ENCODE results near the gene COMMD1.
"Not testable (repeated sequence)": the region's sequence is repeated elsewhere in the genome, so short reads cannot be mapped to it uniquely, and the experiment has no call there.

The COMMD1 gene

GRCh38 chr2:61995515-61995914 lies 90.0 kb downstream of the COMMD1 start:
- no peak overlapping the region for H3K4me3 ChIP-seq (ENCODE audit: low read depth, low read length)
- no peaks in the 10 kb centered on the region for H3K36me3 ChIP-seq (ENCODE audit: insufficient read depth, low read length)
- no peak overlapping the region for H2AFZ ChIP-seq (ENCODE audit: low read length, unreplicated experiment)
- H3K27ac ChIP-seq (ENCODE audit: low read depth, low read length): no peak overlapping the region
- no peaks in the 10 kb centered on the region for H3K27me3 ChIP-seq (ENCODE audit: insufficient read depth, low read length)
- no peaks in the 10 kb centered on the region for H3K79me2 ChIP-seq (ENCODE audit: control insufficient read depth, insufficient read depth, low read length, unreplicated experiment)
- H3K4me1 ChIP-seq (ENCODE audit: control insufficient read depth, insufficient read depth, low read length, unreplicated experiment): no peaks in the 10 kb centered on the region

DNA sequence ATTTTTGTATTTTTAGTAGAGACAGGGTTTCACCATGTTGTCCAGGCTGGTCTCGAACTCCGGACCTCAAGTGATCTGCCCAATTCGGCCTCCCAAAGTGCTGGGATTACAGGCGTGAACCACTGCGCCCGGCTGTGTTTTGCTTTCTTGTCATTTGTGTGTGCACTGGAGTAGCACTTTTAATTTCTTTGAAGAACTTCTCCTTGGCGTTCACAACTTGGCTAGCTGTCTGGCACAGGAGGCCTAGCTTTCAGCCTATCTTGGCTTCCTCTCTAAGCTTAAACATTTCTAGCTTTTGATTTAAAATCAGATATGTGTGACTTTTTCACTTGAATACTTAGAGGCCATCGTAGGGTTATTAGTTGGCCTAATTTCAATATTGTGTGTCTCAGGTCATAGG lies 93.0 kb downstream of the COMMD1 start:
- no peak overlapping the region for H2AFZ ChIP-seq (ENCODE audit: low read length, unreplicated experiment)
- no peaks in the 10 kb centered on the region for H3K27me3 ChIP-seq (ENCODE audit: insufficient read depth, low read length)
- no peak overlapping the region for H3K27ac ChIP-seq (ENCODE audit: low read depth, low read length)
- no peak overlapping the region for H3K4me3 ChIP-seq (ENCODE audit: low read depth, low read length)
- 0 out of 2 replicates have a peak, but pooled peaks cover 2% of the 10 kb centered on the region for H3K36me3 ChIP-seq (ENCODE audit: insufficient read depth, low read length)
- no peaks in the 10 kb centered on the region for H3K79me2 ChIP-seq (ENCODE audit: control insufficient read depth, insufficient read depth, low read length, unreplicated experiment)
- H3K4me1 ChIP-seq (ENCODE audit: control insufficient read depth, insufficient read depth, low read length, unreplicated experiment): no peaks in the 10 kb centered on the region

GRCh38 chr2:62000538-62000937 lies 95.1 kb downstream of the COMMD1 start:
- no peaks in the 10 kb centered on the region for H3K4me1 ChIP-seq (ENCODE audit: control insufficient read depth, insufficient read depth, low read length, unreplicated experiment)
- no peak overlapping the region for H2AFZ ChIP-seq (ENCODE audit: low read length, unreplicated experiment)
- H3K36me3 ChIP-seq (ENCODE audit: insufficient read depth, low read length): peaks cover 10% of the 10 kb centered on the region; the same call in 1 of the 2 replicates
- H3K27me3 ChIP-seq (ENCODE audit: insufficient read depth, low read length): no peaks in the 10 kb centered on the region
- no peak overlapping the region for H3K4me3 ChIP-seq (ENCODE audit: low read depth, low read length)
- no peaks in the 10 kb centered on the region for H3K79me2 ChIP-seq (ENCODE audit: control insufficient read depth, insufficient read depth, low read length, unreplicated experiment)
- no peak overlapping the region for H3K27ac ChIP-seq (ENCODE audit: low read depth, low read length)

DNA sequence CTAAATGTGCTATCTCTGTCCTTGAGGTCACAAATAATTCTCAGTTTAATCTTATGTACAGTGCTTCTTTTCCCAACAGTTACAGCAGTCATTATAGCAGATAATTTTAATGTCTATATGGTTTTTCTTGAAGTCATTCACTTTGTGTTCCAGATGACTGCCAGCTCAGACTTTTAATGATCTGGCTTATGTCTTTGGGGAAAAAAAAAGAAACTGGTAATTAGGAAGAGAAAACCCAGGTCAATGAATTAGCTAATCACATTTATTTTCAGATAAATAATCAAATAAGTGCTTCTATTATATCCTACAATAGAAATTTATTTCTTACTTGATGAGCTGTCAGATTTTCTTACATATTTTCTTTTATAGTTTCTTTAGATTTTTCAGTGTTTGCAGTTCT lies 96.0 kb downstream of the COMMD1 start:
- Histone ChIP-seq H2AFZ (ENCODE audit: low read length, unreplicated experiment) (no peak overlapping the region), H3K36me3 (ENCODE audit: insufficient read depth, low read length) (peaks cover 10% of the 10 kb centered on the region; the same call in 1 of the 2 replicates), H3K27me3 (ENCODE audit: insufficient read depth, low read length) (no peaks in the 10 kb centered on the region), H3K27ac (ENCODE audit: low read depth, low read length) (no peak overlapping the region), H3K4me1 (ENCODE audit: control insufficient read depth, insufficient read depth, low read length, unreplicated experiment) (no peaks in the 10 kb centered on the region), H3K79me2 (ENCODE audit: control insufficient read depth, insufficient read depth, low read length, unreplicated experiment) (no peaks in the 10 kb centered on the region), H3K4me3 (ENCODE audit: low read depth, low read length) (no peak overlapping the region)

- not testable (repeated sequence) for H3K4me1 ChIP-seq (ENCODE audit: control insufficient read depth, insufficient read depth, low read length, unreplicated experiment); H2AFZ ChIP-seq (ENCODE audit: low read length, unreplicated experiment); H3K36me3 ChIP-seq (ENCODE audit: insufficient read depth, low read length); H3K4me3 ChIP-seq (ENCODE audit: low read depth, low read length); H3K27ac ChIP-seq (ENCODE audit: low read depth, low read length); H3K27me3 ChIP-seq (ENCODE audit: insufficient read depth, low read length); H3K79me2 ChIP-seq (ENCODE audit: control insufficient read depth, insufficient read depth, low read length, unreplicated experiment)
Observed at GRCh38 chr2:62004428-62004827, 99.0 kb downstream of the COMMD1 start.

- no peaks in the 10 kb centered on the region for H3K27me3 ChIP-seq (ENCODE audit: insufficient read depth, low read length)
- H2AFZ ChIP-seq (ENCODE audit: low read length, unreplicated experiment): no peak overlapping the region
- H3K36me3 ChIP-seq (ENCODE audit: insufficient read depth, low read length): peaks cover 7% of the 10 kb centered on the region; the same call in 1 of the 2 replicates
- no peaks in the 10 kb centered on the region for H3K79me2 ChIP-seq (ENCODE audit: control insufficient read depth, insufficient read depth, low read length, unreplicated experiment)
- H3K4me1 ChIP-seq (ENCODE audit: control insufficient read depth, insufficient read depth, low read length, unreplicated experiment): no peaks in the 10 kb centered on the region
- no peak overlapping the region for H3K4me3 ChIP-seq (ENCODE audit: low read depth, low read length)
- no peak overlapping the region for H3K27ac ChIP-seq (ENCODE audit: low read depth, low read length)
Observed at GRCh38 chr2:62007555-62007954, 102.1 kb downstream of the COMMD1 start.

DNA sequence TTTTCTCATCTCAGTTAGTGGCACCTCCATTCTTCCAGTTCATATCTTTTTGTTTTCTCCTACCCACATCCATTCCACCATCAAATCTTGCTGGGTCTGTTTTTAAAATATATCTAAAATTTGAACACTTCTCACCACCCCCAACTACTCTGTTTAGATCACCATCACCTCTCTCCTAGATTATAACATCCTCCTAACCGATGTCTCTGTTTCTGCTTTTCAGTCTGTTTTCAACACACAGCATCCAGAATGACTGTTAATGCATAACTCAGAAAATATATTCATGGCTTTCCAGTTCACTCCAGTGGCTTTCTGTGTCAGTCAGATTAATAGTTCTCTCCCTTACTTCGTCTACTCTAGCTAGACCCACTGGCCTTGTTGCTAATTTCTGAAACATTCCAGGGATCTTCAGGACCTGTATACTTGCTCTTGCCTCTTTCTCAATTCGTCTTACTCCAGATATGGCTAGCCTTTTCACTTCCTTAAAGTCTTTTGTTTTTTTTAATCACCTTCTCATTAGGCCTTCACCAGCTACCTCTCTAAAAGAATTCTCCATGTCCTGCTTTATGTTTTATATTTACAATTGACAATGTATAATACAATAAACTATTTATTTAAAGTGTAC lies 105.3 kb downstream of the COMMD1 start:
- no peaks in the 10 kb centered on the region for H3K36me3 ChIP-seq (ENCODE audit: insufficient read depth, low read length)
- H3K27ac ChIP-seq (ENCODE audit: low read depth, low read length): no peak overlapping the region
- no peaks in the 10 kb centered on the region for H3K79me2 ChIP-seq (ENCODE audit: control insufficient read depth, insufficient read depth, low read length, unreplicated experiment)
- peaks cover 4% of the 10 kb centered on the region for H3K4me1 ChIP-seq (ENCODE audit: control insufficient read depth, insufficient read depth, low read length, unreplicated experiment)
- no peaks in the 10 kb centered on the region for H3K27me3 ChIP-seq (ENCODE audit: insufficient read depth, low read length)
- H3K4me3 ChIP-seq (ENCODE audit: low read depth, low read length): no peak overlapping the region
- H2AFZ ChIP-seq (ENCODE audit: low read length, unreplicated experiment): no peak overlapping the region

GRCh38 chr2:62013641-62014040 lies 108.2 kb downstream of the COMMD1 start:
- H3K4me3 ChIP-seq (ENCODE audit: low read depth, low read length): no peak overlapping the region
- no peak overlapping the region for H3K27ac ChIP-seq (ENCODE audit: low read depth, low read length)
- H2AFZ ChIP-seq (ENCODE audit: low read length, unreplicated experiment): no peak overlapping the region
- H3K4me1 ChIP-seq (ENCODE audit: control insufficient read depth, insufficient read depth, low read length, unreplicated experiment): peaks cover 4% of the 10 kb centered on the region
- H3K36me3 ChIP-seq (ENCODE audit: insufficient read depth, low read length): no peaks in the 10 kb centered on the region
- no peaks in the 10 kb centered on the region for H3K79me2 ChIP-seq (ENCODE audit: control insufficient read depth, insufficient read depth, low read length, unreplicated experiment)
- H3K27me3 ChIP-seq (ENCODE audit: insufficient read depth, low read length): no peaks in the 10 kb centered on the region

GRCh38 chr2:62014102-62014501 lies 108.6 kb downstream of the COMMD1 start:
- H3K4me1 ChIP-seq (ENCODE audit: control insufficient read depth, insufficient read depth, low read length, unreplicated experiment): peaks cover 4% of the 10 kb centered on the region
- no peaks in the 10 kb centered on the region for H3K36me3 ChIP-seq (ENCODE audit: insufficient read depth, low read length)
- H3K27ac ChIP-seq (ENCODE audit: low read depth, low read length): no peak overlapping the region
- H2AFZ ChIP-seq (ENCODE audit: low read length, unreplicated experiment): no peak overlapping the region
- no peak overlapping the region for H3K4me3 ChIP-seq (ENCODE audit: low read depth, low read length)
- H3K27me3 ChIP-seq (ENCODE audit: insufficient read depth, low read length): no peaks in the 10 kb centered on the region
- H3K79me2 ChIP-seq (ENCODE audit: control insufficient read depth, insufficient read depth, low read length, unreplicated experiment): no peaks in the 10 kb centered on the region

DNA sequence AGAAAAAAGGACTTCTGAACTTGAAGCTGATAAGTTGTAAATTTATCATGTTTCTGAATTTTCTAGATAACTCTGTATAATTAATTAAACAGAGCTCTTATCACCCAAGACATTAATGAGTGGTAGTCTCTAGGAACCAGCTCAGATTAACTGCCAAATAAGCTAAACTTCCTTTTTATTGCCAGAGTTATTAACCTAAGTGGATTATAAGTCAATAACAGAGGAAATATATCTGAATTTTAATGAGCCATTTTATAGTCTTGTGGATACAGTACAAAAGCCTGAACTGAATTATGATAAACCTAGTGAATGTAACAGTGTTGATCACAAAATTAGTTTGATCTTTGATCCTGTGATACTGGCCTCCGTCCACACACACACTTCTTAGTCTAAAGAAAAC lies 111.5 kb downstream of the COMMD1 start:
- H2AFZ ChIP-seq (ENCODE audit: low read length, unreplicated experiment): no peak overlapping the region
- no peaks in the 10 kb centered on the region; the same call in 1 of the 2 replicates for H3K36me3 ChIP-seq (ENCODE audit: insufficient read depth, low read length)
- H3K79me2 ChIP-seq (ENCODE audit: control insufficient read depth, insufficient read depth, low read length, unreplicated experiment): no peaks in the 10 kb centered on the region
- H3K4me1 ChIP-seq (ENCODE audit: control insufficient read depth, insufficient read depth, low read length, unreplicated experiment): peaks cover 4% of the 10 kb centered on the region
- no peak overlapping the region for H3K4me3 ChIP-seq (ENCODE audit: low read depth, low read length)
- H3K27me3 ChIP-seq (ENCODE audit: insufficient read depth, low read length): no peaks in the 10 kb centered on the region
- H3K27ac ChIP-seq (ENCODE audit: low read depth, low read length): no peak overlapping the region

DNA sequence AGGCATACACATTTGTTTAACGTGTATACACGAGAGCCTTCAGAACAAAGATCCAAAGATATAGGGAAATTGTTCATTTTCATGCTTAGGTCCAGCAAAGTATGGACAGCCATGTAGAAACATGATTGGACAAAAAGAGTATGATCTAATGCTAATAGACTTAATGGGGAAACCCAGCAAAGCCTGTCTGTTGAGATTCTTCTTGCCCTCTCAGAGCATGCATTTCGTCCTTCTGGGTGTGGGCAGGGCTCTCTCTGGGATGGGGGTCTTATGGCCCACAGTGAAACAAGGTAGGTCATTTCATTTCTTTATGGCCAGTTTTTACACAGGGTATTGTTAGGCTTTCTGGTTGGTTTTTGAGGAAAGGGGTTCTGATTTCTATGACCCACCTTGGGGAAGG lies 124.4 kb downstream of the COMMD1 start:
- no peak overlapping the region for H3K4me3 ChIP-seq (ENCODE audit: low read depth, low read length)
- H3K27ac ChIP-seq (ENCODE audit: low read depth, low read length): no peak overlapping the region
- H3K27me3 ChIP-seq (ENCODE audit: insufficient read depth, low read length): no peaks in the 10 kb centered on the region
- H3K36me3 ChIP-seq (ENCODE audit: insufficient read depth, low read length): no peaks in the 10 kb centered on the region
- H2AFZ ChIP-seq (ENCODE audit: low read length, unreplicated experiment): no peak overlapping the region
- H3K4me1 ChIP-seq (ENCODE audit: control insufficient read depth, insufficient read depth, low read length, unreplicated experiment): no peaks in the 10 kb centered on the region
- no peaks in the 10 kb centered on the region for H3K79me2 ChIP-seq (ENCODE audit: control insufficient read depth, insufficient read depth, low read length, unreplicated experiment)
